GM12878 (cell line): ENCODE data around the gene SLC25A48. TPM values are rescaled to one million over a fixed set of nuclear protein-coding genes. Genes with fewer than 3 reads are reported as not detected.

Source experiments
- ATAC-seq: fragments of 200-7000 bp; cut with Tn5 transposase; 3 replicates; pipeline ENCODE4 v1.9.1; 2020; ENCODE audit warnings: mild to moderate bottlenecking, moderate library complexity
- BruUV-seq: library from RNA; stranded (reverse); fragments of 400-500 nt; replicated peaks from 2 replicates; lab custom pipeline; 2021; lab: Mats Ljungman, UMichigan
- CTCF ChIA-PET: fragments of 300-600 bp; sonication (Branson Sonifier 250); formaldehyde crosslinking; extraction: SDS; loops from one replicate; lab custom pipeline; 2021; ENCODE audit warnings: inconsistent platforms; lab: Yijun Ruan, JAX
- POLR2A ChIA-PET: fragments of 350-600 bp; formaldehyde crosslinking; extraction: SDS; loops from one replicate; lab custom pipeline; 2021; ENCODE audit warnings: inconsistent platforms; lab: Charles Lee
- RAD21 ChIA-PET: fragments of 300-600 bp; sonication (Branson Sonifier 250); formaldehyde crosslinking; loops from one replicate; lab custom pipeline; 2023; ENCODE audit warnings: antibody characterized with exemption; ENCODE audit not compliant: unreplicated experiment; lab: Charles Lee
- SMC1A ChIA-PET: fragments of 300-600 bp; sonication (Branson Sonifier 250); formaldehyde crosslinking; loops from one replicate; lab custom pipeline; 2023; ENCODE audit not compliant: unreplicated experiment, uncharacterized antibody; lab: Charles Lee
- DNase-seq: peaks from one replicate; pipeline ENCODE4 v3.0.0-alpha.2; 2011; ENCODE audit warnings: low read depth, low spot score
- FAIRE-seq: peaks from 3 replicates; lab custom pipeline; 2011; peaks lifted over from hg19 to GRCh38; lab: Jason Lieb, UNC
- H2AFZ ChIP-seq: 2 replicates; pipeline ENCODE4 v1.6.0; 2011; ENCODE audit warnings: low read depth, low read length, control low read depth; ENCODE audit not compliant: control insufficient read depth
- H3K27ac ChIP-seq: 2 replicates; pipeline ENCODE4 v1.5.1; 2011; ENCODE audit warnings: control low read depth; ENCODE audit not compliant: control insufficient read depth, insufficient read depth
- H3K27me3 ChIP-seq, 2 experiments: replicated peaks in 1 of 2; 2 replicates each; pipeline versions ENCODE4 v1.6.0 to v1.6.1; 2011; ENCODE audit warnings: low read length in 1 of 2; ENCODE audit not compliant: control insufficient read depth in 2 of 2, insufficient read depth in 2 of 2
- H3K36me3 ChIP-seq, 2 experiments: 2 replicates each; pipeline ENCODE4 v1.5.1; 2011; ENCODE audit warnings: low read length in 1 of 2; ENCODE audit not compliant: control insufficient read depth in 2 of 2, insufficient read depth in 2 of 2
- H3K4me1 ChIP-seq: 2 replicates; pipeline ENCODE4 v1.6.1; 2011; ENCODE audit warnings: mild to moderate bottlenecking, low read length, moderate library complexity, mixed read lengths; ENCODE audit not compliant: control insufficient read depth, insufficient read depth
- H3K4me2 ChIP-seq: 2 replicates; pipeline ENCODE4 v1.6.0; 2011; ENCODE audit warnings: control low read depth; ENCODE audit not compliant: control insufficient read depth, insufficient read depth
- H3K4me3 ChIP-seq: fragments of 200-600 bp; sonication (generic); 2 replicates; pipeline ENCODE4 v1.5.1; 2016
- H3K79me2 ChIP-seq: 2 replicates; pipeline ENCODE4 v1.6.0; 2011; ENCODE audit warnings: low read length; ENCODE audit not compliant: control insufficient read depth, insufficient read depth
- H3K9ac ChIP-seq: 2 replicates; pipeline ENCODE4 v1.8.0; 2011; ENCODE audit warnings: low read length, control low read depth, mixed read lengths; ENCODE audit not compliant: control insufficient read depth, insufficient read depth
- H3K9me3 ChIP-seq: replicated peaks from 3 replicates; pipeline ENCODE4 v1.5.1; 2011; ENCODE audit warnings: mild to moderate bottlenecking, low read length; ENCODE audit not compliant: control insufficient read depth, insufficient read depth
- H4K20me1 ChIP-seq: 2 replicates; pipeline ENCODE4 v1.6.0; 2011; ENCODE audit not compliant: control insufficient read depth, insufficient read depth
- CREM ChIP-seq: IDR thresholded peaks from 2 replicates; pipeline ENCODE4 v1.6.1; 2014; ENCODE audit warnings: antibody characterized with exemption, low read depth
- PAX8 ChIP-seq: fragments of 450-650 bp; IDR thresholded peaks from 2 replicates; pipeline ENCODE4 v1.6.1; 2017; ENCODE audit warnings: mild to moderate bottlenecking, moderate library complexity
- TCF3 ChIP-seq: IDR thresholded peaks from 2 replicates; pipeline ENCODE4 v1.6.1; 2012; ENCODE audit warnings: low read depth, mild to moderate bottlenecking, low read length, borderline replicate concordance; ENCODE audit not compliant: insufficient read depth
- ZSCAN29 ChIP-seq: fragments of 450-650 bp; IDR thresholded peaks from 2 replicates; pipeline ENCODE4 v1.6.1; 2017; ENCODE audit warnings: mild to moderate bottlenecking, moderate library complexity
- WGBS: methylation state at CpG from one replicate; pipeline ENCODE4 v1.1.6; 2016; ENCODE audit warnings: low lambda C conversion rate; ENCODE audit not compliant: insufficient replicate concordance, insufficient coverage; ENCODE audit errors: missing lambda C conversion rate; 5-methylcytosine and 5-hydroxymethylcytosine counted together
- in situ Hi-C: fragments of 300-500 bp; cut with MboI; formaldehyde crosslinking; loops from 9 replicates; pipeline ENCODE4 v1.14.3; 2018; ENCODE audit warnings: mixed read lengths
- intact Hi-C: fragments of 100-400 bp; cut with micrococcal nuclease; formaldehyde crosslinking; loops from one replicate; pipeline ENCODE4 v1.14.2; 2022; ENCODE audit not compliant: unreplicated experiment
- polyA plus RNA-seq, 11 experiments: library from polyadenylated mRNA; depleted of rRNA in 4 of 11; unstranded in 6 of 11; stranded (reverse) in 5 of 11; fragments of >200 nt; fragmentation: Nextera tagmentation in 4 of 11; fragmentation: Illumina TruSeq in 1 of 11; extraction: Ambion mirVana in 4 of 11; extraction: Trizol in 1 of 11; gene quantifications; 1 replicate in 1 of 11; 2 replicates in 10 of 11; pipeline versions ENCODE4 v1.2.1 to v1.2.3, GENCODE V29; 2011 to 2016; ENCODE audit warnings: inconsistent platforms in 2 of 11, missing spikeins in 2 of 11, low read depth in 1 of 11
- total RNA-seq, 4 experiments: library from RNA; depleted of rRNA in 3 of 4; stranded (reverse); fragments of >200 nt in 3 of 4; fragmentation: Illumina TruSeq in 1 of 4; extraction: Trizol in 1 of 4; gene quantifications; 2 replicates each; pipeline versions ENCODE4 v1.2.1 to v1.2.3, GENCODE V29; 2013 to 2021
- TF ChIP-seq, protein P1 (sequence below): fragments of 450-650 bp; IDR thresholded peaks from 2 replicates; pipeline ENCODE4 v1.6.1; 2016; ENCODE audit warnings: mild to moderate bottlenecking, moderate library complexity, borderline replicate concordance
- TF ChIP-seq, protein P2 (sequence below): fragments of 450-650 bp; IDR thresholded peaks from 2 replicates; pipeline ENCODE4 v1.6.1; 2018; ENCODE audit warnings: mild to moderate bottlenecking, low read depth, moderate library complexity; ENCODE audit not compliant: partially characterized antibody
- TF ChIP-seq, protein P3 (sequence below): fragments of 150-350 bp; IDR thresholded peaks from 2 replicates; pipeline ENCODE4 v1.6.1; 2016; ENCODE audit warnings: low read depth, low read length
- TF ChIP-seq, protein P4 (sequence below): IDR thresholded peaks from 2 replicates; pipeline ENCODE4 v1.6.1; 2012; ENCODE audit warnings: low read depth, low read length, improper control_type of control experiment

Gene SLC25A48
- total and polyA plus RNA-seq, 10 of the 15 experiments (the other 5 are each of a cell fraction or from before 2014, with no cell fraction given) = 0.06 TPM; not detected in 9

DNA sequence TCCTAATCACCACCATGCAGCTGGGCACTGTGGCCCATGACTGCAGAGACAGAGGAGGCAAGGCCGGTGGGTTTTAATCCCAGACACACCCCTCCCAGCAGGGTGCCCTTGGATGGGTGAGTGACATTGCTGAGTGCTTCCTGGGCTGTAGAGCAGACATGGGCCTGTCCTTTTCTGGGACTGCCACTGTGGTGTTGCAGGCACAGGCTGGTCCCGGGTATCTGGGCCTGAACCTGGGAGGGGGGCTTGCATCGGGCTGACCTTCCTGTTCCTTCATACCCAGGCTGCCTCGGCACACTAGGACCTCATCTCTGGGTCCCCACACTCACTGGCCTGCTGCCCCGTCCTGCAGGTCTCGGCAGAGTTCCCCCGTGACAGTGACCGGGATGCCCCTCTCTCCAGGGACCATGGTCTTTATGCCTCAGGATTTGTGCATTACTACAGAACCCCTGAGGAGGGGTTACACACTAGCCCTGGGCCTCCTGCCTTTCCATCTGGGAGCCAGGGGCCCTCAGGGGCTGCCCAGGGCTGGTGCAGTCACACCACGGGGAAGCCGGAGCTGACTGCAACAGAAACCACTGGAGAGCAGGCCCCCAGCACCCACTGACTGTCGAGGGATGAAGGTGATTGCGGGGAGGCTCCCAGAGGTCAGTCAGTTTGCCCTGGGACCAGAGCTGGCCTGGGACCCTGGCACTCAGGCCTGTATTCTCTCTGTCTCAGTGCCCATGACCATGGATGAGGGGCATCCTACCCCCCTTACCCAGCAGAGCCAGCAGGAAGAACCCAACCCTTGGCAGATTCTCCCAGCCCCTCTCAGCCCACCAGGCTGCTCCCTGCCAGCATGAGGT, 8.9 kb upstream of the SLC25A48 start (continued):
- TF ChIP-seq, protein P1, sequence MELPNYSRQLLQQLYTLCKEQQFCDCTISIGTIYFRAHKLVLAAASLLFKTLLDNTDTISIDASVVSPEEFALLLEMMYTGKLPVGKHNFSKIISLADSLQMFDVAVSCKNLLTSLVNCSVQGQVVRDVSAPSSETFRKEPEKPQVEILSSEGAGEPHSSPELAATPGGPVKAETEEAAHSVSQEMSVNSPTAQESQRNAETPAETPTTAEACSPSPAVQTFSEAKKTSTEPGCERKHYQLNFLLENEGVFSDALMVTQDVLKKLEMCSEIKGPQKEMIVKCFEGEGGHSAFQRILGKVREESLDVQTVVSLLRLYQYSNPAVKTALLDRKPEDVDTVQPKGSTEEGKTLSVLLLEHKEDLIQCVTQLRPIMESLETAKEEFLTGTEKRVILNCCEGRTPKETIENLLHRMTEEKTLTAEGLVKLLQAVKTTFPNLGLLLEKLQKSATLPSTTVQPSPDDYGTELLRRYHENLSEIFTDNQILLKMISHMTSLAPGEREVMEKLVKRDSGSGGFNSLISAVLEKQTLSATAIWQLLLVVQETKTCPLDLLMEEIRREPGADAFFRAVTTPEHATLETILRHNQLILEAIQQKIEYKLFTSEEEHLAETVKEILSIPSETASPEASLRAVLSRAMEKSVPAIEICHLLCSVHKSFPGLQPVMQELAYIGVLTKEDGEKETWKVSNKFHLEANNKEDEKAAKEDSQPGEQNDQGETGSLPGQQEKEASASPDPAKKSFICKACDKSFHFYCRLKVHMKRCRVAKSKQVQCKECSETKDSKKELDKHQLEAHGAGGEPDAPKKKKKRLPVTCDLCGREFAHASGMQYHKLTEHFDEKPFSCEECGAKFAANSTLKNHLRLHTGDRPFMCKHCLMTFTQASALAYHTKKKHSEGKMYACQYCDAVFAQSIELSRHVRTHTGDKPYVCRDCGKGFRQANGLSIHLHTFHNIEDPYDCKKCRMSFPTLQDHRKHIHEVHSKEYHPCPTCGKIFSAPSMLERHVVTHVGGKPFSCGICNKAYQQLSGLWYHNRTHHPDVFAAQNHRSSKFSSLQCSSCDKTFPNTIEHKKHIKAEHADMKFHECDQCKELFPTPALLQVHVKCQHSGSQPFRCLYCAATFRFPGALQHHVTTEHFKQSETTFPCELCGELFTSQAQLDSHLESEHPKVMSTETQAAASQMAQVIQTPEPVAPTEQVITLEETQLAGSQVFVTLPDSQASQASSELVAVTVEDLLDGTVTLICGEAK = no peak
- TF ChIP-seq, protein P2, sequence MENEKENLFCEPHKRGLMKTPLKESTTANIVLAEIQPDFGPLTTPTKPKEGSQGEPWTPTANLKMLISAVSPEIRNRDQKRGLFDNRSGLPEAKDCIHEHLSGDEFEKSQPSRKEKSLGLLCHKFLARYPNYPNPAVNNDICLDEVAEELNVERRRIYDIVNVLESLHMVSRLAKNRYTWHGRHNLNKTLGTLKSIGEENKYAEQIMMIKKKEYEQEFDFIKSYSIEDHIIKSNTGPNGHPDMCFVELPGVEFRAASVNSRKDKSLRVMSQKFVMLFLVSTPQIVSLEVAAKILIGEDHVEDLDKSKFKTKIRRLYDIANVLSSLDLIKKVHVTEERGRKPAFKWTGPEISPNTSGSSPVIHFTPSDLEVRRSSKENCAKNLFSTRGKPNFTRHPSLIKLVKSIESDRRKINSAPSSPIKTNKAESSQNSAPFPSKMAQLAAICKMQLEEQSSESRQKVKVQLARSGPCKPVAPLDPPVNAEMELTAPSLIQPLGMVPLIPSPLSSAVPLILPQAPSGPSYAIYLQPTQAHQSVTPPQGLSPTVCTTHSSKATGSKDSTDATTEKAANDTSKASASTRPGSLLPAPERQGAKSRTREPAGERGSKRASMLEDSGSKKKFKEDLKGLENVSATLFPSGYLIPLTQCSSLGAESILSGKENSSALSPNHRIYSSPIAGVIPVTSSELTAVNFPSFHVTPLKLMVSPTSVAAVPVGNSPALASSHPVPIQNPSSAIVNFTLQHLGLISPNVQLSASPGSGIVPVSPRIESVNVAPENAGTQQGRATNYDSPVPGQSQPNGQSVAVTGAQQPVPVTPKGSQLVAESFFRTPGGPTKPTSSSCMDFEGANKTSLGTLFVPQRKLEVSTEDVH = no peak

DNA sequence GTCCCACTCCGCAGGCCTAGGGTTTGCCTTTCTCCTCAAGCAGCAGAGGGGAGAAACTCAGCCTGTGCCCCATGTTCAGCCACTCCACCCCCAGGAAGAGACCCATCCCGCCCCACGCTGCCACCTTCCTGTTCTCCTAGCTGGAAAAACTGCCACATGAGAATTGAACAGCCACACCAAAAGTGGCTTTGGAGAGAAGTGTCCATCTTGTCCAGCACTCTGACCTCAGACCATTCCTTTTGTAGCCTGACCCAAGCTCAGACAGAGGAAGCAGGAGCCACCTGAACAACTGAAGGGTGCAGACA, 8.3 kb upstream of the SLC25A48 start:
- ChIA-PET CTCF (interaction anchor here (1.1 to 1.2 kb wide), 2 partner anchors 260 to 265 kb away, joined by 5 read pairs; no protein-coding TSS in a partner anchor), POLR2A (no interaction called here), SMC1A (interaction anchor here (1.3 kb wide), 1 partner anchor 264 kb away, joined by 3 read pairs; no protein-coding TSS in a partner anchor), RAD21 (no interaction called here)
- DNase-seq = no peak
- intact Hi-C loops (no loop called here), in situ Hi-C loops (no loop called here)
- no TSS peak for BruUV-seq
- H2AFZ ChIP-seq = no peak overlapping the region
- 7% methylated on average over 3 of the region's 3 CpGs for WGBS
- H3K27ac ChIP-seq = no peak overlapping the region
- no peaks in the 10 kb centered on the region for H3K9me3 ChIP-seq
- H3K9ac ChIP-seq = no peak overlapping the region
- no peak overlapping the region for H3K4me3 ChIP-seq
- H3K4me2 ChIP-seq = no peak overlapping the region
- no peaks in the 10 kb centered on the region for H3K79me2 ChIP-seq
- peaks cover 0 to 3% of the 10 kb centered on the region in 2 experiments; a peak in 2 of 4 replicates for H3K27me3 ChIP-seq
- H3K4me1 ChIP-seq = no peaks in the 10 kb centered on the region
- H3K36me3 ChIP-seq = no peaks in the 10 kb centered on the region
- ATAC-seq = no peak
- no peak for FAIRE-seq
- no peaks in the 10 kb centered on the region; the same call in 1 of the 2 replicates for H4K20me1 ChIP-seq
- TF ChIP-seq, protein P3, sequence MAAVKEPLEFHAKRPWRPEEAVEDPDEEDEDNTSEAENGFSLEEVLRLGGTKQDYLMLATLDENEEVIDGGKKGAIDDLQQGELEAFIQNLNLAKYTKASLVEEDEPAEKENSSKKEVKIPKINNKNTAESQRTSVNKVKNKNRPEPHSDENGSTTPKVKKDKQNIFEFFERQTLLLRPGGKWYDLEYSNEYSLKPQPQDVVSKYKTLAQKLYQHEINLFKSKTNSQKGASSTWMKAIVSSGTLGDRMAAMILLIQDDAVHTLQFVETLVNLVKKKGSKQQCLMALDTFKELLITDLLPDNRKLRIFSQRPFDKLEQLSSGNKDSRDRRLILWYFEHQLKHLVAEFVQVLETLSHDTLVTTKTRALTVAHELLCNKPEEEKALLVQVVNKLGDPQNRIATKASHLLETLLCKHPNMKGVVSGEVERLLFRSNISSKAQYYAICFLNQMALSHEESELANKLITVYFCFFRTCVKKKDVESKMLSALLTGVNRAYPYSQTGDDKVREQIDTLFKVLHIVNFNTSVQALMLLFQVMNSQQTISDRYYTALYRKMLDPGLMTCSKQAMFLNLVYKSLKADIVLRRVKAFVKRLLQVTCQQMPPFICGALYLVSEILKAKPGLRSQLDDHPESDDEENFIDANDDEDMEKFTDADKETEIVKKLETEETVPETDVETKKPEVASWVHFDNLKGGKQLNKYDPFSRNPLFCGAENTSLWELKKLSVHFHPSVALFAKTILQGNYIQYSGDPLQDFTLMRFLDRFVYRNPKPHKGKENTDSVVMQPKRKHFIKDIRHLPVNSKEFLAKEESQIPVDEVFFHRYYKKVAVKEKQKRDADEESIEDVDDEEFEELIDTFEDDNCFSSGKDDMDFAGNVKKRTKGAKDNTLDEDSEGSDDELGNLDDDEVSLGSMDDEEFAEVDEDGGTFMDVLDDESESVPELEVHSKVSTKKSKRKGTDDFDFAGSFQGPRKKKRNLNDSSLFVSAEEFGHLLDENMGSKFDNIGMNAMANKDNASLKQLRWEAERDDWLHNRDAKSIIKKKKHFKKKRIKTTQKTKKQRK = no peak
- TF ChIP-seq CREM (no peak), PAX8 (no peak), ZSCAN29 (no peak), TCF3 (no peak)
- TF ChIP-seq, protein P4, sequence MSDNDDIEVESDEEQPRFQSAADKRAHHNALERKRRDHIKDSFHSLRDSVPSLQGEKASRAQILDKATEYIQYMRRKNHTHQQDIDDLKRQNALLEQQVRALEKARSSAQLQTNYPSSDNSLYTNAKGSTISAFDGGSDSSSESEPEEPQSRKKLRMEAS = no peak
